Head of caudate nucleus (tissue), 42 donors: ENCODE results near the gene FCN2.

Experiments used
- DNase-seq, 42 donors: peaks; one replicate each; pipeline versions ENCODE4 v3.0.0 to v3.0.0-alpha.2; 2020 to 2021; ENCODE audit warnings: mixed read lengths in 7 of 42
- intact Hi-C: fragments of 100-400 bp; cut with DNase I; formaldehyde crosslinking; loops from one replicate; pipeline ENCODE4 v1.15.0; 2022

The FCN2 gene

DNA sequence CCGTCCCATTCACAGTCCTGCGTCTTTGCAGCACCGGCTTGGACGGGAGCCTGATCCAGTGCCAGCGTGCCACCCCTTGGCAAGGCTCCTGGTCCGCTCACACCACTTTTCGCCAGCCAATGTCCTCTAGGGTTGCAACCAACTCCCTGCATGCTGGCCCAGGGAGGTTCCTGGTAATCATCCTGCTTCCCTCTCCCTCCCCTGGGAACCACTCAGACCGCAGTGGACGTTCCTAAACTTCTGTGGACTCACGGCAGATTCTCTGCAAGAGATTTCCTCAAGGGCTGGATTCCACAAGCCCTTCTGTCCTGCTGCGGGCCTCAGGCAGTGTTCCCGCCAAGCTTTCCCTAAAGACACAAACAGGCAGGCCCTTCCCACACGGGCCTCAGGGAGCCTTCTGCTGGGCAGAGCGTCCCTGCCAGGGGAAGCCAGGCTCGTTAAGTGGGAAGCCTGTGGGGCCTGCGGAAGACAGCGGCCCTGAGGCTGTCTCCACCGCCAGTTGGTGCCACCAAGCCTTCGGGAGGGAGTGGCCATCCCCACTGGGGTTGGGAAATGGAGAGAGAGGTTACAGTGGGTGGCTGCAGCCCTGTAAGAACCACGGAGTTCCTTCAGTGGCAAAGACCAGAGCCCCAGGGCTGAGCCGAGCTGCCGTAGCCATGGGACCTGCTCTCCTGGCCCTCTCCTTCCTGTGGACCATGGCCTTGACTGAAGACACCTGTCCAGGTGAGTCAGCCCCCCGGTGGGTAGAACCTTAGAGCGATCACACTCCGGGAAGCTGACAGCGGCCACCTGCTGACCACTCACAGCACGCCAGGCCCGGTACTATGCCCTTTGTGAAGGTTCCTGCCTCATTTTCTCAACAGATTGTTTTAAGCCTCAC lies 16.4 kb upstream of the FCN2 start:
- intact Hi-C loops, result no loop called here
- peak in 16 of 42 donors; percentile 4 to 60 (median 31) for DNase-seq

DNA sequence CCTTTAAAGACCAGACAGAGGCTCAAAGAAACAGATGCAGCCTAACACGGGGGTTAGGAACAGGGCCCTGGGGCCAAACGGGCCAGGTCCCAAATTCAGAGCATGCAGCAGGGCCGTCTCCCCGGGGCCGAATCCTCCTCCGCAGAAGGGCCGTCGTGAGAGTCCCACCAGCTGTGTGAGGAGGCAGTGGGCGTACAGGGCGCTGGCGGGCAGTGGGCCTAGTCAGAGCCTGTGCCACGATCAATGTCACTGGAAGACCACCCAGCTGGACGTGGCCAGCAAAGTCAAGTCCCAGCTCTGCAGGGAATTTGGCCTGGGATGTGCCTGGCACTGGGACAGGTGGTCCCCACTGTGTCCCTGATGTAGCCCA lies 15.8 kb upstream of the FCN2 start:
- intact Hi-C loops, result no loop called here
- peak in 3 of 42 donors; percentile 1 to 27 (median 7) for DNase-seq

DNA sequence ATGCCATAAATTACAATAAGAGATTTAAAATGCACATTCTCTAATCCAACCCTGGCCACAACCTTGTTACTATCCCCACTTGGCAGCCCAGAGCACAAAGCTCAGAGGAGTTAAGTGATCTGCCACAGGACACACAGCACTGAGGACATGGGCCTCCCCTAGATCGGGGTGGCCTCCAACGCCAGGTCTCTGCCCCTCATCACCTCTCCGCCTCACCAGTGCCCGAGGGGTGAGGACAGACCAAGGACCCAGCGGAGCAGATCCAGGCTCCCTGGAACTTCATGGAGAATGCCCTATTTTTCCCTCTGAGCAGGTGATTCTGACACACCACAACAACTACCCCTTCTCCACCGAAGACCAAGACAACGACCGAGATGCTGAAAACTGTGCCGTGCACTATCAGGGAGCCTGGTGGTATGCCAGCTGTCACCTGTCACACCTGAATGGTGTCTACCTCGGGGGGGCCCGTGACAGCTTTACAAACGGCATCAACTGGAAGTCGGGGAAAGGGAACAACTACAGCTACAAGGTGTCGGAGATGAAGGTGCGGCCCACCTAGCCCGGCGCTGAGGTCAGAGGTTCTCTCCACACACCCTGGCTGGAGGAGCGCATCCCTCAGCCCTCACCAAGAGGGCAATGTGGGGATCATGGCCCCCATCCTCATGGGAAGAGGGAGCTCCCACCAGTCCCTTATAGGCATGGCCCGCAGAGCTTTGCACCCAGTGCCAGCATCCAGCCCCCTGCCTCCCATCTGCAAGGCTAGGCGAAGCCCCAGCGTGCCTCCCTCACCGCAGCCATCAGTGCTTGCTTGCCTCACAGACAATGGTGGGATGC lies 12.5 kb upstream of the FCN2 start:
- peak in 1 of 42 donors; percentile 2 for DNase-seq
- intact Hi-C loops, result no loop called here

DNA sequence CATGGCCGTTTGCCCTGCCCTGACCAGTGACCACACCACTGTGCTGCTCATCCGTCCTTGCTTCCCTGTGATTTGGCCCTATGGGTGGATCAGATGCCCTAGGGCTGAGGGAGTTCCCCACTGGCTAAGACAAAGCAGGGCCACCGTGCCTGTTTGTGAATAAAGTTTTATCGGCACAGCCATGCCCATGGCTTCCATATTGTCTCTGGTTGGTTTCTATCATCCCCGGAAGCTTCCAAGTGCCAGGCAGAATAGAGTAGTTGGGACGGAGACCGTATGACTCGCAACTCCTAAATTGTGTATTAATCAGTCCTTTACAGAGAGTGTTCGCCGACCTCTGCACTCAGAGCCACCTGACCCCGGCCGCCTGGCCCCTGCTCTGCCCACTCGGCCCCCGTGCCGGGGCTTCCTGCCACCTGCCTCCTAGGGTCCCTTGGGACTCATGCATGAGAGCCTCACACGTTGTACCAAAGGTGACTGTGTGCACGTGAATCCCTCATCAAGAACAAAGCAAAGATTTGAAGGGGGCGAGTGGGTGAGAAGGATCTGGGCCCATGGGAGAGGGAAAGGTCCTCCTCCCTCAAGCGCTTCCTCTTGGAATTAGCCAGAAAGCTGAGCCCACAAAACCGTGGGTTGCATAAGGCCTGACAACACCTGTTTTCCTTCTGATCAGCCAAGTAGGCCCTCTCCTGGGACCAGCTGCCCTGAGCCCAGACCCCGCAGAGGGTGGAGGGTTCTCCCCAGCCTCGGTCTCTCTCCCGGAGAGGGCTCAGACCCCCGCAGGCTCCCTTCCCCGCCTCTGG lies 11.7 kb upstream of the FCN2 start:
- intact Hi-C loops, result no loop called here
- peak in 1 of 42 donors; percentile 2 for DNase-seq

DNA sequence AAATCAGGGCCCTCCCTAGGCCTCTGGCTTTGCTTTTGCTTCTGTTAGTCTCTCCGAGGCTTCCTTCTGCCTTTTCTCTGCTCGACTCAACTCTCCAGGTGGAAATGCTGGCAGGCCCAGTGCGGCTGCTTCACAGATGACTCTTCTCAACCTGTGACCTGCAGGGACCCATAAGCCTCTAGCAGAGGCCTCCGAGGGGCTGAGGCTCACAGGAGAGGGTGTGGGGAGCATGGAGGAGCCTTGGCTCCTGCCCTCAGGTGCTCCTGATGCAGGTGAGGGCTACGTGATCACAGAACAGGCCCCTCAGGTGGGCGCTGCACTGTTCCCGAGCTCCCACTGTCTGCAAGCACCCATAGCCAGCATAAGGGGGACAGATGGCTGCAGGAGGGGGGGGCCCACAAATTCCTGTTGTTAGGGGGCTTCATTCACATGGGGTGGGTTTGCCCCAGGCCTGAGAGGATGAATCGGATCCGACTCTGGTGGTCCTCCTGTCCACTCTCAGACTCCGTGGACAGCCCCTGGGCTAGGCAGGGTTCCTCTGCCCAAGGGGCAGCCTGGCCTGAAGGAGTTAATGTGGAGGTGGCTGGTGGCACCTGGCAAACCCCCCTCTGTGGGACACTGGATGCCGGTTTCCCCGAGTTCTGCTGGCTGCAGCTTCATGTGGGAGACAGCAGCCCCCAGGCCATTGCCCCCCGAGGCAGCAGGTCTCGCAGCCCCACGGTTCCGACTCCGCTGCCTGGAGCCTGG lies 10.9 kb upstream of the FCN2 start:
- peak in 1 of 42 donors; percentile 7 for DNase-seq
- intact Hi-C loops, result no loop called here

DNA sequence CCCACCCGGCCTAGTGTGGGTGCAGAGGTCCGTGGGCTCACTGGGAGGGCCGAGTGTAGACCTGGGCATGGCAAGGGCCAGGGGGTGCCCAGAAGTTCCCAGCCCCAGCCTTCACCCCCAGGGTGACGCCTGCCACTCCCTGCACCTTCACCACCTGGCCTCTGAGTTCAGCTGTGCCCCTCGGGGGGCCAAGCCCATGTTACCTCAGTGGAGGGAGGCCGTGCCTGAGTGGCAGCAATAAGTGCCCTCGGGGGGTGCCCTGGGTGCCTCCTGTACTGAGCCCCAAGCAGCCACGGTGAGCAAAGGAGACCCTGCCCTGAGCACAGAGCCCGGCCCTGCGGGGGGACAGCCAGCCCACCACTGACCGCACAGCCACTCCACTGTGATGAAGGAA lies 10.3 kb upstream of the FCN2 start:
- intact Hi-C loops, result no loop called here

DNA sequence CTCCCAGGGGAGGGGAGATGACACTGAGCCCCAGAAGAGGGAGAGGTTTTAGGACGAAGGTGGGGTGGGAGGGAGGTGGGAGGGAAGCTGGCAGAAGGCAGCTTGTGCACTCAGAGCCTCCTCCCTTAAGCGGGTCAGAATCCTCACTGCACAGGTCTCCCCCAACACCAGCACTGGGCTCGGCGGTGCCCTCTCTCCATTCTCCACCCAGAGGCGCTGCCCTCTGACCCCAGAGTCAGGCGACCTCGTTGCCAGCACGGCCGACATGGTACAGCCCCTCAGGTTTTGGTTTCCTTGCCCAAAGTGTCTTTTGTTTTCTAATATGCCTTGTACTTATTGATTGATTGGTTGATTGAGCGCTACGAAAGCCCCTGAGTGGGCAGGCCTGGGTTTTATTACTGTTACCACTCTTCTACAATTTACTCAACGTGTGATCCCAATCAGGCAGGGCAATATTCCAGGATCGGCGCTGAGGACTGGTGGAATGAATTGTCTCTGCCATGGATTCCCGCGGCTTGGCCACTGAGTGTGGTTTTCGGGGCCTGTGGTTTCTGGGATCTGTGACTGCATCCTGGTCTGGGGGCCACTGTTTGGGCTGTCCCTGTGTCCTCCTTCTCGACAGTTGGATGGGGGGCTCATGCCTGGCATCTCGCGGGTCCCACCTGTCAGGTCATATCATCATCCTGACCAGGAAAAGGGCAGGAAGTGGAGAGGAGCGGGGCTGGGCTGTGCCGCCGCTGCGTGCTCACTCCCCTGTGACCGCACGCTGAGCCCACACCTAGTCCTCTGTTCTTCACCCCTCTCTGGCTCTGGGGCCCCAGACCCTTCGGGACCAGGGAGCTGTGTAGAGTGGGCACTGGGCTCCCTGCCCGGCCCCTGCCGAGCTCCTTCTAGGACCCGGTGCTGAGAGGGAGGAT lies 9.6 kb upstream of the FCN2 start:
- intact Hi-C loops, result no loop called here
- DNase-seq, result no peak

More for the DNA sequence above, 10.3 kb upstream of the FCN2 start:
- peak in 1 of 42 donors; percentile 2 for DNase-seq

DNA sequence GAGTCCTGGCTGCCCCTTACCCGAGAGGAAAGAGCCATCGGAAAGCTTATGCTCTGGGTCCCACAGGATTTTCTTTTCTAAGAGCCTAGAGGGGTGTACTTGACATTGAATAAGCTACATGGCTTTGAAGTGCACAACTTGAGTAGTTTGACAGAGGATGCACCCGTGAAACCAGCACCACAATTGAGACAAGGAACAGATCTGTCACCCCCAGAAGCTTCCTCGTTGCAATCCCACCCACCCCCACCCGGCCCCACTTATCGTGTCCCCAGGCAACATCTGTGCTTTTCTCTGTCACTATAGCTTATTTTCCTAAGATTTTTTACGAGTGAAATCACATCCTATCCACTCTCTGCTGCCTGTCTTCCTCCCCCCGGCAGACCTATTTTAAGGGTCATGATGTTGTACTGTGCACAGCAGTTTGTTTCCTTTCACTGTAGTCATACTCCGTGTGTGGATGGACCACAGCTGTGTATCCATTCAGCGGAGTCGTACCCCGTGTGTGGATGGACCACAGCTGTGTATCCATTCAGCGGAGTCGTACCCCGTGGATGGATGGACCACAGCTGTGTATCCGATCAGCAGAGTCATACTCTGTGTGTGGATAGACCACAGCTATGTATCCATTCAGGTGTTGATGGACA lies 8.8 kb upstream of the FCN2 start:
- intact Hi-C loops, result no loop called here
- peak in 1 of 42 donors; percentile 5 for DNase-seq

DNA sequence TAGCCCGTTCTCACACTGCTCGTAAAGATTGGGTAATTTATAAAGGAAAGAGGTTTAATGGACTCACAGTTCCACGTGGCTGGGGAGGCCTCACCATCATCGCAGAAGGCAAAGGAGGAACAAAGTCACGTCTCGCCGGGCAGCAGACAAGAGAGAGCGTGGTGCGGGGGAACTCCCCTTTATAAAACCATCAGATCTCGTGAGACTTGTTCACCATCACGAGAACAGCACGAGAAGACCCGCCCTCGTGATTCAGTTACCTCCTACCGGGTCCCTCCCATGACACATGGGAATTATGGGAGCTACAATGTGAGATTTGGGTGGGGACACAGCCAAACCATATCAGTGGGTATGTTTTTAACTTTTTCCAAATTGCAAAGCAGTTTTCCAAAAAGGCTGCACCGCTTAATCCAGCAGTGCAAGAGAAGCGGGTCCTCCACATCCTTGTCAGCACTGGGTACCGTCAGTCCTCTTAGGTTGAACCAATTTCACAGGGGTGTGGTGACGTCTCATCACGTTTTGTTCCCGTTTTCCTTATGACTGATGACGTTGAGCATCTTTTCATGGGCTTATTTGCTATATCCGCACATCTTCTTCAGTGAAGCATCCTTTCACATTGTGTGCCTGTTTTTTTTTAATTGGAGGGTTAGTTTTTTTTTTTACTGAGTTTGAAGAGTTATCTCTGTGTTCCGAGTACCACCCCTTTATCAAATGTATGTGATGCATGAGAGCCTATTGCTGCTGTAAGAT lies 8.0 kb upstream of the FCN2 start:
- intact Hi-C loops, result no loop called here
- peak in 1 of 42 donors; percentile 21 for DNase-seq

DNA sequence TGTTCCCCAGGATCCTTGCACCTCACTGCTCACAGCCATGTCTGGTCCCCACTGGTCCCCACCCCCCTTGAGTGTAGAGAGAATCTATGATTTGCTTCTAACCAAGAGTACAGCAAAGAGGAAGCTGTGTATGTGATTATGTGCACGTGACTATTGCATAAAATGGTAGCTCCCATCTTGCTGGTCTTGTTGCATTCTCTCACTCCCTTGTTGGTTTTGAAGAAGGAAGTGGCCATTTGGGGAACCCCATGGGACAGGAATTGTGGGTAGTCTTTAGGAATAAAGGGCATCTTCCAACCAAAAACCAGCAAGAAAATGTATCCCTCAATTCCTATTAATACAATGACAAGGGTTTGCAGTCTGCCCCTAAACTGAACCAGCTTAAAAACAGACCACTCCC lies 5.2 kb upstream of the FCN2 start:
- intact Hi-C loops, result no loop called here
- DNase-seq, result peak in 1 of 42 donors; percentile 8

DNA sequence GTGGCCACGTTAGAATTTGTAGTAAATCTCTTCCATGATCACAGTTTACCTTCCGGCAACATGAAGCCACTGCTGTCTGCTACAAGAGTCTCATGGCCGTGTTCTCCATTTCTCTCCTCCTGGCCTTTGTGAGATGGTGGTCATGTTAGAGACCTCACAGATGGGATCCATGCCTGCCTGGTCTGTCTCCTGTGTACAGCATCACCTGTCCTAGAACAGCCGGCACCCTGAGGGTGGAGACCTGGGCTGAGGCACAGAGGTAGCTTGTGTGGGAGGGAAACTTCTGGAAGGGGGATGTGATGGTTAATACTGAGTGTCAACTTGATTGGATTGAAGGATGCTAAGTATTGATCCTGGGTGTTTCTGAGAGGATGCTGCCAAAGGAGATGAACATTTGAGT lies 3.1 kb upstream of the FCN2 start:
- peak in 3 of 42 donors; percentile 12 to 22 (median 16) for DNase-seq
- intact Hi-C loops, result no loop called here

DNA sequence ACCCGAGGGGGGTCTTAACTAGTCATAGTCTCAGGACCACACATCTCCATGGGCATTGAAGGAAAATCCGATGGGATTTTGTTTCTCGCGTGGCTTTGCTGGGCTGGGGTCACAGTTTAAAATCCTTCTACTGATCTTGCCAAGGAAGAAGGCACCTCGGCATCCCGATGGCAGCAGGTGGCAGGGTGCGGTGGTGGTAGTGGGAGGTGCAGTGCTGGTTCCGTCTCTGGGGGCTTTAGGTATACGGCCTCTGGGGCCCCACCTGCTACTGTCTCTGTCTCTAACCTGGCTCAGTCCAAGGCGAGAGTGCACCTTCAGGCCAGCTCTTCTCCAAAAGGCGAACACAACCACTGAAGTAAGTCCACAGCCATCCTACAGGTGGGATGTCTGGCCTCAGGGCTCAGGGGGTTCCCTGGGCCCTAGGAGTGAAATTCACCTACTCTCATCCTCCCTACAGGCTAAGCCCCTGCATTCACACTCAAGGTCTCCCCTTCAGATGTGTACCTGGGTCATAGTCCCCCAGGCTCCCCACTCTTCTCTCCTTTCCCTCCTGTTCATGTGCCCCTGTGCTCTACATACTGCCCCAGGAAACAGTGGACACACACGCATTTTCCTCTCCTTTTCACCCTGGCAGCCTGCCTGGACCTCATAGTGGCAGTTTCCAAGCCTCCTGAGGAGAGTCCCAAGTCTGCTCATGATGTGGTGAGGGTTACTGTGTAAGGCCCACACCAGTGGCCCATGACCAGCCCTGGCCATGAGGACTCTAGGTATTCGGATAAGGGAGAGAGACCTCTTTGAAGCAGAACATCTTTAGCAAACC lies 736 bp upstream of the FCN2 start:
- peak in 3 of 42 donors; percentile 3 to 26 (median 18) for DNase-seq

DNA sequence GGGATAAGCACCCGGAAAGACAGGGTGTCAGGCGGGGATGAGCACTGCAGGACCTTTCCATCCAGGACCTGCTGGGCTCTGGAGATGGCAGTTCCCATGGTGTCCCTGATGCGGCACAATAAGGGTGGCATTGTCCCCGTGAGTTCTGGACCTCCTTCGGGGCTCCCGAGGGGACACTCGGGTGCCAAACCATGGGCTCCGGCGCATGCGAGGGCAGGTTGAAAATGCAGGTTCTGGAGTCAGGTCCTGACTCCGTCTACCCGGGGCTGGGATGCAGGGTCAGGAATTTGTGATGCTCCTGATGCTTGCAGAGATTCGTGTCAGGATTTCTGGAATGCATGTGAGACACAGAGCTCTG lies 682 bp downstream of the FCN2 start:
- intact Hi-C loops, result no loop called here
- DNase-seq, result peak in 2 of 42 donors; percentile 6 to 31

More for the DNA sequence above, 736 bp upstream of the FCN2 start:
- intact Hi-C loops, result no loop called here

DNA sequence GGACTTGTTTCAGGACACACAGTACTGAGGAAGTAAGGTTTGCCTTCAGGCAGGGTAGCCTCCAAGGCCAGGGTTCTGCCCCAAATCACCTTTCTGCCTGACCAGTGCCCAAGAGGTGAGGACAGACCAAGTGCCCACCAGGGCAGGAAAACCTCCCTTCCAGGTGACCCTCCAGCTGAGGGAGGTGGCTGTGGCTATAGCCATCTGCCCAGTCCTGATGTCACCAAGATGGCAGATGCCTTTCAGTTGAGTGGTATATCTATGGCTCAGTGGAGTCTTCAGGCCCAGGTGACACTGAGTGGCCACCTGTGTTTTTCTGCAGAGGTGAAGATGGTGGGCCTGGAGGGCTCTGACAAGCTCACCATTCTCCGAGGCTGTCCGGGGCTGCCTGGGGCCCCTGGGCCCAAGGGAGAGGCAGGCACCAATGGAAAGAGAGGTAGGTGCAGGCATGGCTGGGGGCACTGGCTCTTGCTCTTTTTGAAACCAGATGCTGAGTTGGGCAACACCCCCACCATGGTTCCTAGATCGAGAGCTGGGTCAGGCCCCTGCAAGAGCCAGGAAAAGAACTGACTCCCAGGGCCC lies 1.7 kb downstream of the FCN2 start:
- intact Hi-C loops, result no loop called here
- DNase-seq, result peak in 2 of 42 donors; percentile 13 to 16
